WTC11 (cell line): ENCODE results near the gene OTOS. TPM values are rescaled to one million over a fixed set of nuclear protein-coding genes. Genes with fewer than 3 reads are reported as not detected.

Experiments
- ATAC-seq: fragments of 200-7000 bp; cut with Tn5 transposase; 2 replicates; pipeline ENCODE4 v1.10.0; 2021; ENCODE audit warnings: mild to moderate bottlenecking, moderate library complexity
- CTCF ChIA-PET: fragments of 300-600 bp; sonication (Branson Sonifier 250); formaldehyde crosslinking; loops from one replicate; lab custom pipeline; 2021; ENCODE audit warnings: antibody characterized with exemption; lab: Charles Lee
- POLR2A ChIA-PET: fragments of 350-600 bp; sonication (Branson Sonifier 250); formaldehyde crosslinking; loops from one replicate; lab custom pipeline; 2021; ENCODE audit warnings: antibody characterized with exemption; lab: Charles Lee
- DNase-seq: peaks from one replicate; pipeline ENCODE4 v3.0.0; 2021; ENCODE audit warnings: low spot score
- H3K27ac Mint-ChIP-seq: 2 replicates; pipeline ENCODE4 v1.8.0; 2021; ENCODE audit warnings: mixed read lengths
- H3K27me3 Mint-ChIP-seq: 2 replicates; pipeline ENCODE4 v1.8.0; 2021; ENCODE audit warnings: low read depth, mild to moderate bottlenecking, moderate library complexity, mixed read lengths
- H3K36me3 Mint-ChIP-seq: 2 replicates; pipeline ENCODE4 v1.8.0; 2021; ENCODE audit warnings: mixed read lengths
- H3K4me1 Mint-ChIP-seq: 2 replicates; pipeline ENCODE4 v1.8.0; 2022; ENCODE audit warnings: mixed read lengths
- H3K4me3 Mint-ChIP-seq: 2 replicates; pipeline ENCODE4 v1.8.0; 2021; ENCODE audit warnings: mild to moderate bottlenecking, moderate library complexity, mixed read lengths
- H3K9me3 Mint-ChIP-seq: 2 replicates; pipeline ENCODE4 v1.8.0; 2021; ENCODE audit warnings: mixed read lengths
- AR ChIP-seq: fragments of 250-450 bp; sonication (Bioruptor Pico); IDR thresholded peaks from 2 replicates; pipeline ENCODE4 v1.9.0; 2021; ENCODE audit warnings: mild to moderate bottlenecking
- CREB1 ChIP-seq: sonication (generic); formaldehyde crosslinking; IDR thresholded peaks from 2 replicates; pipeline ENCODE4 v1.8.0; 2023; ENCODE audit warnings: mild to moderate bottlenecking, missing genetic modification reagents
- EMX1 ChIP-seq: fragments of 250-450 bp; sonication (Bioruptor Pico); IDR thresholded peaks from 2 replicates; pipeline ENCODE4 v1.8.0; 2021; ENCODE audit warnings: mild to moderate bottlenecking
- FOXP1 ChIP-seq: sonication (generic); formaldehyde crosslinking; IDR thresholded peaks from 2 replicates; pipeline ENCODE4 v1.8.0; 2022; ENCODE audit warnings: missing genetic modification reagents, mild to moderate bottlenecking, moderate library complexity, borderline replicate concordance
- FOXP4 ChIP-seq: sonication (generic); formaldehyde crosslinking; IDR thresholded peaks from 2 replicates; pipeline ENCODE4 v1.8.0; 2022; ENCODE audit warnings: mild to moderate bottlenecking, missing genetic modification reagents
- MXD4 ChIP-seq: fragments of 250-450 bp; sonication (Bioruptor Pico); IDR thresholded peaks from 2 replicates; pipeline ENCODE4 v1.8.0; 2021; ENCODE audit warnings: mild to moderate bottlenecking, moderate library complexity, borderline replicate concordance
- MYBL2 ChIP-seq: sonication (generic); formaldehyde crosslinking; IDR thresholded peaks from 2 replicates; pipeline ENCODE4 v1.8.1; 2023; ENCODE audit warnings: mild to moderate bottlenecking, moderate library complexity, missing genetic modification reagents
- NR2C2 ChIP-seq: sonication (generic); formaldehyde crosslinking; IDR thresholded peaks from 2 replicates; pipeline ENCODE4 v1.8.0; 2022; ENCODE audit warnings: mild to moderate bottlenecking, missing genetic modification reagents
- NR3C1 ChIP-seq: sonication (generic); formaldehyde crosslinking; conservative IDR thresholded peaks from 2 replicates; pipeline ENCODE4 v1.8.1; 2023; ENCODE audit warnings: low read depth, mild to moderate bottlenecking, missing genetic modification reagents
- OVOL2 ChIP-seq: fragments of 250-450 bp; sonication (Bioruptor Pico); IDR thresholded peaks from 2 replicates; pipeline ENCODE4 v1.9.0; 2021; ENCODE audit warnings: mild to moderate bottlenecking, borderline replicate concordance
- PRDM15 ChIP-seq: sonication (generic); formaldehyde crosslinking; IDR thresholded peaks from 2 replicates; pipeline ENCODE4 v1.8.0; 2022; ENCODE audit warnings: missing genetic modification reagents
- PRRX2 ChIP-seq: fragments of 250-450 bp; sonication (Bioruptor Pico); IDR thresholded peaks from 2 replicates; pipeline ENCODE4 v1.8.0; 2021; ENCODE audit warnings: mild to moderate bottlenecking
- RORB ChIP-seq: fragments of 250-450 bp; sonication (Bioruptor Pico); IDR thresholded peaks from 2 replicates; pipeline ENCODE4 v1.9.0; 2021; ENCODE audit warnings: mild to moderate bottlenecking
- SOX15 ChIP-seq: fragments of 250-450 bp; sonication (Bioruptor Pico); IDR thresholded peaks from 2 replicates; pipeline ENCODE4 v1.9.0; 2021; ENCODE audit warnings: mild to moderate bottlenecking
- TCF7 ChIP-seq: sonication (generic); formaldehyde crosslinking; IDR thresholded peaks from 2 replicates; pipeline ENCODE4 v1.8.0; 2022; ENCODE audit warnings: mild to moderate bottlenecking, low read depth, missing genetic modification reagents, moderate library complexity
- ZNF232 ChIP-seq: sonication (generic); formaldehyde crosslinking; IDR thresholded peaks from 2 replicates; pipeline ENCODE4 v1.8.0; 2022; ENCODE audit warnings: mild to moderate bottlenecking, missing genetic modification reagents
- ZNF423 ChIP-seq: fragments of 250-450 bp; sonication (Bioruptor Pico); IDR thresholded peaks from 2 replicates; pipeline ENCODE4 v2.1.2; 2022; ENCODE audit warnings: mild to moderate bottlenecking, moderate library complexity
- total RNA-seq: library from RNA; stranded (reverse); gene quantifications from 3 replicates; pipeline ENCODE4 v1.2.3, GENCODE V29; 2021
- TF ChIP-seq, protein P1 (sequence below): sonication (generic); formaldehyde crosslinking; IDR thresholded peaks from 2 replicates; pipeline ENCODE4 v1.8.0; 2022; ENCODE audit warnings: mild to moderate bottlenecking, missing genetic modification reagents
- TF ChIP-seq, protein P2 (sequence below): sonication (generic); formaldehyde crosslinking; IDR thresholded peaks from 2 replicates; pipeline ENCODE4 v1.8.0; 2022; ENCODE audit warnings: mild to moderate bottlenecking, missing genetic modification reagents

Gene OTOS
- total RNA-seq, 1 experiment from 2014 or later: not detected

GRCh38 chr2:240098349-240098748 is 42.1 kb downstream of the OTOS start:
- Mint-ChIP-seq H3K4me3 (no peak overlapping the region), H3K4me1 (peaks cover 7% of the 10 kb centered on the region), H3K27ac (no peak overlapping the region), H3K27me3 (peaks cover 46% of the 10 kb centered on the region), H3K36me3 (no peaks in the 10 kb centered on the region), H3K9me3 (peaks cover 8% of the 10 kb centered on the region; the same call in 1 of the 2 replicates)
- DNase-seq (no peak), ATAC-seq (no peak)
- ChIA-PET CTCF (no interaction called here), POLR2A (no interaction called here)
- TF ChIP-seq ZNF232 (CRISPR knock-in tag) (no peak), MYBL2 (no peak), NR3C1 (CRISPR knock-in tag) (no peak), FOXP4 (CRISPR knock-in tag) (no peak), OVOL2 (CRISPR knock-in tag) (no peak), NR2C2 (CRISPR knock-in tag) (no peak), CREB1 (no peak), ZNF423 (CRISPR knock-in tag) (no peak), PRDM15 (CRISPR knock-in tag) (no peak), MXD4 (CRISPR knock-in tag) (no peak), AR (CRISPR knock-in tag) (no peak), EMX1 (CRISPR knock-in tag) (no peak), SOX15 (CRISPR knock-in tag) (no peak), PRRX2 (CRISPR knock-in tag) (no peak), FOXP1 (no peak), TCF7 (CRISPR knock-in tag) (no peak), RORB (no peak)
- TF ChIP-seq, protein P1, sequence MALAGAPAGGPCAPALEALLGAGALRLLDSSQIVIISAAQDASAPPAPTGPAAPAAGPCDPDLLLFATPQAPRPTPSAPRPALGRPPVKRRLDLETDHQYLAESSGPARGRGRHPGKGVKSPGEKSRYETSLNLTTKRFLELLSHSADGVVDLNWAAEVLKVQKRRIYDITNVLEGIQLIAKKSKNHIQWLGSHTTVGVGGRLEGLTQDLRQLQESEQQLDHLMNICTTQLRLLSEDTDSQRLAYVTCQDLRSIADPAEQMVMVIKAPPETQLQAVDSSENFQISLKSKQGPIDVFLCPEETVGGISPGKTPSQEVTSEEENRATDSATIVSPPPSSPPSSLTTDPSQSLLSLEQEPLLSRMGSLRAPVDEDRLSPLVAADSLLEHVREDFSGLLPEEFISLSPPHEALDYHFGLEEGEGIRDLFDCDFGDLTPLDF (CRISPR knock-in tag): no peak
- TF ChIP-seq, protein P2, sequence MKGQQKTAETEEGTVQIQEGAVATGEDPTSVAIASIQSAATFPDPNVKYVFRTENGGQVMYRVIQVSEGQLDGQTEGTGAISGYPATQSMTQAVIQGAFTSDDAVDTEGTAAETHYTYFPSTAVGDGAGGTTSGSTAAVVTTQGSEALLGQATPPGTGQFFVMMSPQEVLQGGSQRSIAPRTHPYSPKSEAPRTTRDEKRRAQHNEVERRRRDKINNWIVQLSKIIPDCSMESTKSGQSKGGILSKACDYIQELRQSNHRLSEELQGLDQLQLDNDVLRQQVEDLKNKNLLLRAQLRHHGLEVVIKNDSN (CRISPR knock-in tag): no peak
